IMR-90 (cell line): ENCODE results near the gene STX19. TPM values are rescaled to one million over a fixed set of nuclear protein-coding genes. Genes with fewer than 3 reads are reported as not detected.

Experiments
- ATAC-seq: fragments of 200-7000 bp; cut with Tn5 transposase; 2 replicates; pipeline ENCODE4 v1.9.1; 2020; ENCODE audit warnings: low read depth, mild to moderate bottlenecking, moderate library complexity
- BruUV-seq: library from RNA; stranded (reverse); fragments of 400-500 nt; replicated peaks from 2 replicates; lab custom pipeline; 2021; lab: Mats Ljungman, UMichigan
- CTCF ChIA-PET: fragments of 300-600 bp; formaldehyde crosslinking; extraction: SDS; loops from one replicate; lab custom pipeline; 2021; ENCODE audit warnings: antibody characterized with exemption; lab: Yijun Ruan, JAX
- POLR2A ChIA-PET: fragments of 300-600 bp; sonication (Branson Sonifier 250); formaldehyde crosslinking; loops from one replicate; lab custom pipeline; 2022; ENCODE audit warnings: antibody characterized with exemption; ENCODE audit not compliant: unreplicated experiment; lab: Charles Lee
- DNase-seq: peaks from one replicate; pipeline ENCODE4 v3.0.0; 2013
- H2AFZ ChIP-seq: replicated peaks from 2 replicates; pipeline ENCODE3; 2013; ENCODE audit warnings: low read length, mild to moderate bottlenecking; ENCODE audit not compliant: poor library complexity
- H2AK5ac ChIP-seq: 2 replicates; pipeline ENCODE4 v1.6.1; 2013; ENCODE audit warnings: low read depth, low read length, inconsistent platforms
- H2AK9ac ChIP-seq: replicated peaks from 2 replicates; pipeline ENCODE3; 2013; ENCODE audit warnings: mild to moderate bottlenecking, low read depth, low read length, moderate library complexity; ENCODE audit not compliant: poor library complexity
- H2BK120ac ChIP-seq: 2 replicates; pipeline ENCODE4 v1.6.1; 2013; ENCODE audit warnings: low read depth, low read length, inconsistent platforms
- H2BK15ac ChIP-seq: 3 replicates; pipeline ENCODE4 v1.6.1; 2013; ENCODE audit warnings: low read depth, low read length, inconsistent platforms
- H2BK20ac ChIP-seq: 2 replicates; pipeline ENCODE4 v1.6.1; 2013; ENCODE audit warnings: low read depth, mild to moderate bottlenecking, inconsistent platforms, low read length, moderate library complexity
- H2BK5ac ChIP-seq: 2 replicates; pipeline ENCODE4 v1.6.1; 2013; ENCODE audit warnings: mild to moderate bottlenecking, low read depth, low read length, inconsistent platforms; ENCODE audit not compliant: poor library complexity, severe bottlenecking
- H3K14ac ChIP-seq: replicated peaks from 2 replicates; pipeline ENCODE4 v1.6.1; 2013; ENCODE audit warnings: low read depth, low read length, inconsistent platforms
- H3K18ac ChIP-seq: 2 replicates; pipeline ENCODE4 v1.6.1; 2013; ENCODE audit warnings: low read depth, low read length, control low read depth
- H3K23ac ChIP-seq: 2 replicates; pipeline ENCODE4 v1.6.1; 2013; ENCODE audit warnings: low read depth, low read length, inconsistent platforms
- H3K27ac ChIP-seq: 2 replicates; pipeline ENCODE4 v1.5.1; 2013; ENCODE audit warnings: mild to moderate bottlenecking, control low read depth, low read length; ENCODE audit not compliant: insufficient read depth
- H3K27me3 ChIP-seq: 2 replicates; pipeline ENCODE4 v1.6.1; 2013; ENCODE audit warnings: low read length; ENCODE audit not compliant: control insufficient read depth, insufficient read depth
- H3K36me3 ChIP-seq: 2 replicates; pipeline ENCODE4 v1.6.1; 2013; ENCODE audit warnings: low read length, mixed read lengths; ENCODE audit not compliant: control insufficient read depth, insufficient read depth
- H3K4ac ChIP-seq: 2 replicates; pipeline ENCODE4 v1.6.1; 2013; ENCODE audit warnings: low read depth, low read length, inconsistent platforms
- H3K4me1 ChIP-seq: 2 replicates; pipeline ENCODE4 v1.6.1; 2013; ENCODE audit warnings: low read length, mixed read lengths; ENCODE audit not compliant: control insufficient read depth, insufficient read depth
- H3K4me2 ChIP-seq: 2 replicates; pipeline ENCODE4 v1.6.1; 2013; ENCODE audit warnings: low read depth, mild to moderate bottlenecking, control low read depth, low read length, moderate library complexity
- H3K4me3 ChIP-seq: 2 replicates; pipeline ENCODE4 v1.5.1; 2013; ENCODE audit warnings: low read depth, mild to moderate bottlenecking, control low read depth, low read length, moderate library complexity; ENCODE audit not compliant: insufficient read depth
- H3K56ac ChIP-seq: 2 replicates; pipeline ENCODE4 v1.6.1; 2013; ENCODE audit warnings: low read length, inconsistent platforms; ENCODE audit not compliant: insufficient read depth; ENCODE audit errors: extremely low read depth
- H3K79me1 ChIP-seq, 2 experiments: 2 replicates each; pipeline ENCODE4 v1.6.1; 2013; ENCODE audit warnings: low read length in 2 of 2, inconsistent platforms in 1 of 2, low read depth in 1 of 2
- H3K9ac ChIP-seq: 2 replicates; pipeline ENCODE4 v1.6.1; 2013; ENCODE audit warnings: low read depth, low read length, control low read depth
- H3K9me1 ChIP-seq: 2 replicates; pipeline ENCODE4 v1.6.1; 2013; ENCODE audit warnings: low read length, inconsistent platforms; ENCODE audit not compliant: insufficient read depth
- H3K9me3 ChIP-seq: 2 replicates; pipeline ENCODE4 v1.6.1; 2013; ENCODE audit warnings: low read length; ENCODE audit not compliant: control insufficient read depth, insufficient read depth
- H4K20me1 ChIP-seq: 2 replicates; pipeline ENCODE4 v1.6.1; 2013; ENCODE audit warnings: low read length, inconsistent platforms; ENCODE audit not compliant: insufficient read depth
- H4K5ac ChIP-seq: 2 replicates; pipeline ENCODE4 v1.6.1; 2013; ENCODE audit warnings: mild to moderate bottlenecking, low read depth, low read length, control low read depth
- H4K8ac ChIP-seq, 2 experiments: 2 replicates each; pipeline ENCODE4 v1.6.1; 2013; ENCODE audit warnings: low read depth in 2 of 2, low read length in 2 of 2, control low read depth in 1 of 2, inconsistent platforms in 1 of 2
- H4K91ac ChIP-seq: 2 replicates; pipeline ENCODE4 v1.6.1; 2013; ENCODE audit warnings: low read depth, low read length, inconsistent platforms; ENCODE audit not compliant: insufficient read depth
- CEBPB ChIP-seq: IDR thresholded peaks from 2 replicates; pipeline ENCODE4 v1.6.1; 2012; ENCODE audit warnings: low read depth, low read length, improper control_type of control experiment
- CHD1 ChIP-seq: IDR thresholded peaks from 2 replicates; pipeline ENCODE4 v1.6.1; 2012; ENCODE audit warnings: low read depth, low read length, improper control_type of control experiment
- FOS ChIP-seq: fragments of 150-350 bp; IDR thresholded peaks from 2 replicates; pipeline ENCODE4 v1.6.1; 2016; ENCODE audit warnings: low read depth, low read length
- MAFK ChIP-seq: IDR thresholded peaks from 2 replicates; pipeline ENCODE4 v1.6.1; 2012; ENCODE audit warnings: low read depth, low read length, improper control_type of control experiment
- MAZ ChIP-seq: IDR thresholded peaks from 2 replicates; pipeline ENCODE4 v1.6.1; 2012; ENCODE audit warnings: low read depth, mild to moderate bottlenecking, low read length, improper control_type of control experiment, moderate library complexity, borderline replicate concordance
- MXI1 ChIP-seq: IDR thresholded peaks from 2 replicates; pipeline ENCODE4 v1.6.1; 2012; ENCODE audit warnings: low read depth, mild to moderate bottlenecking, low read length, moderate library complexity, borderline replicate concordance
- POLR2A ChIP-seq: IDR thresholded peaks from 2 replicates; pipeline ENCODE4 v1.6.1; 2012; ENCODE audit warnings: mild to moderate bottlenecking, low read depth, low read length
- RAD21 ChIP-seq: IDR thresholded peaks from 2 replicates; pipeline ENCODE4 v1.6.1; 2012; ENCODE audit warnings: low read length, improper control_type of control experiment
- RCOR1 ChIP-seq: IDR thresholded peaks from 2 replicates; pipeline ENCODE4 v1.6.1; 2012; ENCODE audit warnings: mild to moderate bottlenecking, low read length, improper control_type of control experiment; ENCODE audit not compliant: insufficient replicate concordance
- SMC3 ChIP-seq: fragments of 150-350 bp; IDR thresholded peaks from 2 replicates; pipeline ENCODE4 v1.6.1; 2016; ENCODE audit warnings: low read depth, mild to moderate bottlenecking, antibody characterized with exemption, low read length, moderate library complexity
- whole genome bisulfite sequencing, 2 experiments: methylation state at CpG; one replicate each; pipeline versions ENCODE4 v1.1.5 to v1.1.7; 2013; ENCODE audit warnings: missing lambda C conversion rate in 2 of 2; ENCODE audit not compliant: insufficient read length in 1 of 2; ENCODE audit errors: extremely low coverage in 2 of 2; 5-methylcytosine and 5-hydroxymethylcytosine counted together
- dilution Hi-C: fragments of 300-500 bp; cut with HindIII; formaldehyde crosslinking; loops from one replicate; pipeline ENCODE4 v1.14.3; 2018; ENCODE audit warnings: low sequenced_read_pairs; ENCODE audit not compliant: unreplicated experiment
- in situ Hi-C: fragments of 300-500 bp; cut with MboI; formaldehyde crosslinking; loops from 3 replicates; pipeline ENCODE4 v1.14.3; 2019; ENCODE audit warnings: low sequenced_read_pairs, inconsistent platforms, mixed read lengths
- intact Hi-C: fragments of 100-400 bp; cut with micrococcal nuclease; formaldehyde crosslinking; loops from 2 replicates; pipeline ENCODE4 v1.10.0; 2022
- polyA plus RNA-seq, 3 experiments: library from polyadenylated mRNA; depleted of rRNA; stranded (reverse); fragments of >200 nt; gene quantifications; 2 replicates each; pipeline ENCODE4 v1.2.3, GENCODE V29; 2012; ENCODE audit warnings: low replicate concordance in 1 of 3
- total RNA-seq: library from RNA; depleted of rRNA; stranded (reverse); fragments of >200 nt; gene quantifications from 2 replicates; pipeline ENCODE4 v1.2.3, GENCODE V29; 2012
- TF ChIP-seq, protein P1 (sequence below): conservative IDR thresholded peaks from 2 replicates; pipeline ENCODE4 v1.5.1; 2012; ENCODE audit warnings: mild to moderate bottlenecking, low read depth, low read length, improper control_type of control experiment
- TF ChIP-seq, protein P2 (sequence below): fragments of 150-350 bp; IDR thresholded peaks from 2 replicates; pipeline ENCODE4 v1.6.1; 2016; ENCODE audit warnings: low read depth, mild to moderate bottlenecking, low read length, moderate library complexity, borderline replicate concordance
- TF ChIP-seq, protein P3 (sequence below): fragments of 150-350 bp; IDR thresholded peaks from 2 replicates; pipeline ENCODE4 v1.6.1; 2017; ENCODE audit warnings: mild to moderate bottlenecking, antibody characterized with exemption, low read length, low read depth

STX19 gene
- total and polyA plus RNA-seq, 2 of the 4 experiments (the other 2 are of a cell fraction), result not detected

DNA sequence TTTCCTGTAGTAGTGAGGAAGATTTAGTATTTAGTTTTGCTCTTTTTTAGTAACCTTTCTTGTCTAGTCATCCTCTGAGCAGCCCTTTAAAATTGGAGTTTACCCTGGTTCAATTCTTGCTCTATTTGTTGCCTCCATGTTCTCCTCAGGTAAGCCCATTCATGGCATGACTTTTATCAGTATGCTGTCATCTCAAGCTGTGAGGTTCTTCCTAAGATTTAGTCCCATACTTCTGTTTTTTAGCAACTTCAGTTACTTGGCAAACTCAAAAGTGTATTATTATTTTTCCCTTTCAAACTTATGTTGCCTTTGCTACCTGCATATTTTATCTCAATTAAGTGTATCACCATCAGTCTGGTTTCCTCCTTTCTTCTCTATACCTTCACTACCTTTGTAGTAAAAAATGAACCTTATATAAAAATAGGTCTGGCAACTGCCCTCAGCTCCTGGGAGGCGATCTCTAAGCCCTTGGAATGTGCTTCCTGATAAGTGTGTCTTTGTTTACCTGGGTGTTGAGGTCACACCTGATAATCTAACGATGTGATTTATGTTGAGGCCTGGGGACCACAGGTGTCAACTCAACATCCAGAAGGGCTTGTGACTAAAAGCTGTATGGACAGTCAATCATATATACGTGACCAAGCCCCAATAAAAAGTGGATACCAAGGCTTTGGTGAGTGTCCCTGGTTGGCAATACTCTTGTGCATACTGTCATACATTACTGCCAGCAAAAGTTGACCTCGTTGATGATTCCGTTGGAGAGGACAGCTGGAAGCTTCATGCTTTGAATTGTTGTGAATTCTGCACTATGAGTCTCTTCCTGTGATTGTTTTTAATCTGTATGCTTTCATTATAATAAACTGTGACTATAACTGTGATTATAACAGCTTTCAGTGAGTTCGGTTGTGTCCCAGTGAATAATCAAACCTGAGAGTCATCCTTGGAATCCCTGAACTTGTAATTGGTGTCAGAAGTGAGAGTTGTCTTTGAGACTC, 38.4 kb upstream of the STX19 start:
- no peak overlapping the region for H2BK120ac ChIP-seq
- CTCF ChIA-PET, result interaction anchor here (0.6 kb wide), 1 partner anchor 8 kb away, joined by 7 read pairs; no protein-coding TSS in a partner anchor
- H2AK5ac ChIP-seq, result no peak overlapping the region
- H3K9me1 ChIP-seq, result no peaks in the 10 kb centered on the region
- ATAC-seq (no peak), DNase-seq (no peak)
- H3K4me1 ChIP-seq, result peaks cover 1% of the 10 kb centered on the region; the same call in 1 of the 2 replicates
- H3K9ac ChIP-seq, result no peak overlapping the region
- BruUV-seq, result no TSS peak
- in situ Hi-C loops (loop anchor here (5.0 kb wide), 1 partner anchor 60 kb away; no protein-coding TSS in a partner anchor), dilution Hi-C loops (no loop called here), intact Hi-C loops (loop anchor here (10.0 kb wide), 1 partner anchor 222 kb away; no protein-coding TSS in a partner anchor)
- no peak overlapping the region for H3K56ac ChIP-seq
- no peak overlapping the region for H3K4me2 ChIP-seq
- H2AK9ac ChIP-seq, result no peak overlapping the region
- H2BK20ac ChIP-seq, result no peak overlapping the region
- no peaks in the 10 kb centered on the region for H4K20me1 ChIP-seq
- peaks cover 10 to 28% of the 10 kb centered on the region in 2 experiments; a peak in 3 of 4 replicates for H3K79me1 ChIP-seq
- H4K91ac ChIP-seq, result no peak overlapping the region
- WGBS, 2 experiments, result no CpG with 5 or more reads among the region's 6 CpGs
- no peak overlapping the region for H2BK5ac ChIP-seq
- H3K14ac ChIP-seq, result no peak overlapping the region
- H3K23ac ChIP-seq, result no peak overlapping the region
- no peak overlapping the region for H3K18ac ChIP-seq
- POLR2A ChIA-PET, result no interaction called here
- no peak overlapping the region for H3K4ac ChIP-seq
- no peaks in the 10 kb centered on the region for H3K27me3 ChIP-seq
- H3K27ac ChIP-seq, result no peak overlapping the region
- no peak overlapping the region for H4K8ac ChIP-seq
- H3K9me3 ChIP-seq, result no peaks in the 10 kb centered on the region
- H4K5ac ChIP-seq, result no peak overlapping the region
- no peak overlapping the region for H2AFZ ChIP-seq
- no peak overlapping the region for H2BK15ac ChIP-seq
- peaks cover 4% of the 10 kb centered on the region for H3K36me3 ChIP-seq
- no peak overlapping the region for H3K4me3 ChIP-seq
- TF ChIP-seq CHD1 (no peak), RCOR1 (no peak), MXI1 (no peak), SMC3 (no peak), RAD21 (no peak), POLR2A (no peak), CEBPB (no peak), MAZ (no peak), MAFK (no peak), FOS (no peak)
- TF ChIP-seq, protein P1, sequence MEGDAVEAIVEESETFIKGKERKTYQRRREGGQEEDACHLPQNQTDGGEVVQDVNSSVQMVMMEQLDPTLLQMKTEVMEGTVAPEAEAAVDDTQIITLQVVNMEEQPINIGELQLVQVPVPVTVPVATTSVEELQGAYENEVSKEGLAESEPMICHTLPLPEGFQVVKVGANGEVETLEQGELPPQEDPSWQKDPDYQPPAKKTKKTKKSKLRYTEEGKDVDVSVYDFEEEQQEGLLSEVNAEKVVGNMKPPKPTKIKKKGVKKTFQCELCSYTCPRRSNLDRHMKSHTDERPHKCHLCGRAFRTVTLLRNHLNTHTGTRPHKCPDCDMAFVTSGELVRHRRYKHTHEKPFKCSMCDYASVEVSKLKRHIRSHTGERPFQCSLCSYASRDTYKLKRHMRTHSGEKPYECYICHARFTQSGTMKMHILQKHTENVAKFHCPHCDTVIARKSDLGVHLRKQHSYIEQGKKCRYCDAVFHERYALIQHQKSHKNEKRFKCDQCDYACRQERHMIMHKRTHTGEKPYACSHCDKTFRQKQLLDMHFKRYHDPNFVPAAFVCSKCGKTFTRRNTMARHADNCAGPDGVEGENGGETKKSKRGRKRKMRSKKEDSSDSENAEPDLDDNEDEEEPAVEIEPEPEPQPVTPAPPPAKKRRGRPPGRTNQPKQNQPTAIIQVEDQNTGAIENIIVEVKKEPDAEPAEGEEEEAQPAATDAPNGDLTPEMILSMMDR, result no peak
- TF ChIP-seq, protein P2, sequence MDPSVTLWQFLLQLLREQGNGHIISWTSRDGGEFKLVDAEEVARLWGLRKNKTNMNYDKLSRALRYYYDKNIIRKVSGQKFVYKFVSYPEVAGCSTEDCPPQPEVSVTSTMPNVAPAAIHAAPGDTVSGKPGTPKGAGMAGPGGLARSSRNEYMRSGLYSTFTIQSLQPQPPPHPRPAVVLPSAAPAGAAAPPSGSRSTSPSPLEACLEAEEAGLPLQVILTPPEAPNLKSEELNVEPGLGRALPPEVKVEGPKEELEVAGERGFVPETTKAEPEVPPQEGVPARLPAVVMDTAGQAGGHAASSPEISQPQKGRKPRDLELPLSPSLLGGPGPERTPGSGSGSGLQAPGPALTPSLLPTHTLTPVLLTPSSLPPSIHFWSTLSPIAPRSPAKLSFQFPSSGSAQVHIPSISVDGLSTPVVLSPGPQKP, result no peak
- TF ChIP-seq, protein P3, sequence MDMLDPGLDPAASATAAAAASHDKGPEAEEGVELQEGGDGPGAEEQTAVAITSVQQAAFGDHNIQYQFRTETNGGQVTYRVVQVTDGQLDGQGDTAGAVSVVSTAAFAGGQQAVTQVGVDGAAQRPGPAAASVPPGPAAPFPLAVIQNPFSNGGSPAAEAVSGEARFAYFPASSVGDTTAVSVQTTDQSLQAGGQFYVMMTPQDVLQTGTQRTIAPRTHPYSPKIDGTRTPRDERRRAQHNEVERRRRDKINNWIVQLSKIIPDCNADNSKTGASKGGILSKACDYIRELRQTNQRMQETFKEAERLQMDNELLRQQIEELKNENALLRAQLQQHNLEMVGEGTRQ, result no peak
